ENCODE data around the gene PRCD. TPM values are rescaled to one million over a fixed set of nuclear protein-coding genes. Genes with fewer than 3 reads are reported as not detected.

The PRCD gene
- total RNA-seq, 4 donors from 2014 or later, result 0.73 to 2.5 (median 1.4) TPM; not detected in 1

DNA sequence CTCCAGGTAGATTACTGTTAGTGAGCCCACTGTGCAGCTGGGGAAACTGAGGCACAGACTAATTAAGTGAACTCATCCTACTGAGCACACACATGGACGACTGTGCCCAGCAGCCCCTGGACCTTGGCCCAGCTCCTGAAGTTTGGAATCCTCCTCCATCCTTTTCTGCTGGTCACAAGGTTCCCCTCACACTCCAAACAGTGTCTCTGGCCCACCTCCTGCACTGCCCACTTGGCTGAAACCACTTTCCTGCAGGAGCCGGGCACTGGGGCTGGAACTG, 42.2 kb upstream of the PRCD start:
- Histone ChIP-seq H3K4me1 (peaks cover 31 to 95% (median 50%) of the 10 kb centered on the region in 3 donors), H3K27ac (peak overlapping the region; percentile 84 to 94 (median 88)), H3K4me3 (peak overlapping the region in 3 of 4 donors; percentile 46 to 83 (median 64)), H3K9me3 (no peaks in the 10 kb centered on the region), H3K36me3 (no peaks in the 10 kb centered on the region), H3K27me3 (no peaks in the 10 kb centered on the region)
- 45% methylated on average over 2 of the region's 2 CpGs; no CpG with 5 or more reads in 1 of the 2 donors for WGBS, 2 donors
- TF ChIP-seq CTCF (IDR thresholded peaks at IDR 0.05) (no peak), POLR2A (IDR thresholded peaks at IDR 0.05) (no peak)
- no peak for DNase-seq
- intact Hi-C loops (cut with DNase I), result no loop called here

DNA sequence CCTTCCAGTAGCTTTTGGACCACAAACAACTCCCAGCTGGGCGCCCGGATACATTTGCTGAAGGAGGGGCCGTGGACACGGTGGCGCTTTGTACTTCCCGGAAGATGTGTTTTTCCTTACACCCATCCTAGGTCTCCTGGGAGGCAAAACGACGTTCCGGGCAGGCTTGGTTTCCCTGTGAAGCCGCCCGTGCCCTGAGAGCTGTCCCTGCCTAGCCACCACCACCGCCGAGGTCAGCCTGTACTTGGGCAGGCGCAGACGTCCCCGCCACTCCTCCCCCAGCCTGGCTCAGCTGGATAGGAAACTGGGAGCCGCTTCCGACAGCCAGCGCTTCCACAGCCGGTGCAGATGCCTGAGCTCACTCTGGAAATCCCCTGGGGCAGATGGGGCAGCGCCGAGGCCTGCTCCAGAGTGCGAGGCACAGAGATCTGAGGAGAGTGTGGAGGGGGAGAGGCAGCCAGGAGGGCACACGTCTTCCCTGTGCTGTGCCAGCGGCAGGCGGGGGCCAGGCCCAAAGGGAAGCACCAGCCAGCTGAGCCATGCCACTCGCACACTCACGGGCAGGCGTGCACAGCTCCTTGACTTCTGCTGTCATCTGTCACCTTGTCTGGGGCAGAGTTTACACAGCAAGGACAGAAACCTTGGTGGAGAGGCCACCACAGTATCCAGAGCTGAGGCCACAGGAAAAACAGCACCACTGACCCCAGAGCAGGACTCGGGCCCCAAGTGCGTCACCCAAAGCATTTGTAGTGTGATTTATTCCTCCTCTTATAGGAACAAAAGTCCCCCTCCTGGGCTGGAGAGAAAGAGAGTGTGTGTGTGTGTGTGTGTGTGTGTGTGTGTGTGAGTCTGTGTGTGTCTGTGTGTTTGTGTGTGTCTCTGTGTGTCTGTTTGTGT, 41.6 kb upstream of the PRCD start:
- intact Hi-C loops (cut with DNase I), result no loop called here
- Histone ChIP-seq H3K27ac (peak overlapping the region; percentile 84 to 94 (median 88)), H3K4me1 (peaks cover 26 to 89% (median 44%) of the 10 kb centered on the region in 3 donors), H3K9me3 (no peaks in the 10 kb centered on the region), H3K36me3 (no peaks in the 10 kb centered on the region), H3K4me3 (peak overlapping the region in 3 of 4 donors; percentile 46 to 83 (median 64)), H3K27me3 (no peaks in the 10 kb centered on the region)
- TF ChIP-seq POLR2A (IDR thresholded peaks at IDR 0.05), result peak in 1 of 4 donors; percentile 42
- TF ChIP-seq CTCF (IDR thresholded peaks at IDR 0.05), result no peak
- 13 to 21% methylated on average over 3 to 15 of the region's 31 CpGs for WGBS, 2 donors
- DNase-seq, result no peak

- H3K27me3 ChIP-seq, result no peaks in the 10 kb centered on the region
- 52 to 63% methylated on average over 2 to 3 of the region's 4 CpGs for WGBS, 2 donors
- intact Hi-C loops (cut with DNase I), result no loop called here
- no peaks in the 10 kb centered on the region for H3K36me3 ChIP-seq
- H3K9me3 ChIP-seq, result no peaks in the 10 kb centered on the region
- DNase-seq, result no peak
- H3K4me1 ChIP-seq, result peaks cover 20 to 83% (median 38%) of the 10 kb centered on the region in 3 donors
- TF ChIP-seq CTCF (IDR thresholded peaks at IDR 0.05) (no peak), POLR2A (IDR thresholded peaks at IDR 0.05) (no peak)
- H3K4me3 ChIP-seq, result peak overlapping the region in 3 of 4 donors; percentile 64 to 86 (median 83)
- H3K27ac ChIP-seq, result peak overlapping the region; percentile 84 to 94 (median 91)
These were observed 41.0 kb upstream of the PRCD start for GRCh38 chr17:76498876-76499251.

DNA sequence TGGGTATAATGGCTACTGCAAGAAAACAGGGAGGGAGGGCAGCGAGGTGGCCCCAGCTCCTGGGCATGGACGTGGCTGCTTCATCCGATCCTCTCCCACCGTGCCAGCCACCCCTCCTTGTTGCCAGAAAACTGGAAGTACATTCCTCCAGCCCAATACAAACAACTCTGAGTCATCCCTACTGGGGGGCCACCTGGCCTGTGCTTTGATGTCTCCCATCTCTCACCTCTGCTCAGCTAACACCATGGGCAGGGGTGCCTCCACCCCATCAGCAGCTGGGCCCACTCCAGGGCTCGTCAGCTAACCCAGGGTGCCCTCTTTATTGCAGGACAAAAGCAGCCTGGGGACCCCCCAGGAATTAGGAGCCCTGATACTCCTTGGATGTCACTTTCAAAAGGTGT, 40.6 kb upstream of the PRCD start:
- whole genome bisulfite sequencing, 2 donors, result 51 to 53% methylated on average over 3 to 5 of the region's 5 CpGs
- H3K27me3 ChIP-seq, result no peaks in the 10 kb centered on the region
- intact Hi-C loops (cut with DNase I), result no loop called here
- peaks cover 16 to 79% (median 34%) of the 10 kb centered on the region in 3 donors for H3K4me1 ChIP-seq
- peak overlapping the region; percentile 64 to 95 (median 84) for H3K4me3 ChIP-seq
- no peaks in the 10 kb centered on the region for H3K9me3 ChIP-seq
- no peaks in the 10 kb centered on the region for H3K36me3 ChIP-seq
- no peak for DNase-seq
- no peak for TF ChIP-seq POLR2A (IDR thresholded peaks at IDR 0.05)
- no peak for TF ChIP-seq CTCF (IDR thresholded peaks at IDR 0.05)
- H3K27ac ChIP-seq, result peak overlapping the region; percentile 84 to 94 (median 91)

- Histone ChIP-seq H3K4me1 (peaks cover 14 to 69% (median 33%) of the 10 kb centered on the region in 3 donors), H3K27me3 (no peaks in the 10 kb centered on the region), H3K36me3 (no peaks in the 10 kb centered on the region), H3K4me3 (peak overlapping the region; percentile 64 to 95 (median 84)), H3K9me3 (no peaks in the 10 kb centered on the region), H3K27ac (peak overlapping the region; percentile 84 to 94 (median 91))
- DNase-seq, result no peak
- TF ChIP-seq CTCF (IDR thresholded peaks at IDR 0.05) (no peak), POLR2A (IDR thresholded peaks at IDR 0.05) (peak in 1 of 4 donors; percentile 27)
- intact Hi-C loops (cut with DNase I), result loop anchor here (10.0 kb wide), 1 partner anchor 95 kb away; no protein-coding TSS in a partner anchor
- WGBS, 2 donors, result 32 to 36% methylated on average over 5 to 14 of the region's 17 CpGs
These were observed 39.6 kb upstream of the PRCD start for GRCh38 chr17:76500074-76500746.

Data from esophagus squamous epithelium (tissue), 5 donors.